Mammary epithelial cell (primary cell): ENCODE data around the gene CLEC11A.

Experiments used
- CTCF ChIP-seq, 2 donors: IDR thresholded peaks in 1 of 2; conservative IDR thresholded peaks in 1 of 2; 2 replicates each; pipeline ENCODE4 v1.5.1; 2011 to 2012; ENCODE audit warnings: inconsistent platforms in 2 of 2, low read length in 2 of 2, mild to moderate bottlenecking in 2 of 2, control low read depth in 1 of 2, low read depth in 1 of 2; ENCODE audit not compliant: insufficient read depth in 1 of 2; ENCODE audit errors: extremely low read depth in 1 of 2
- EZH2 ChIP-seq: IDR thresholded peaks from 2 replicates; pipeline ENCODE4 v1.6.1; 2012; ENCODE audit warnings: low read length, inconsistent platforms, borderline replicate concordance

GRCh38 chr19:50703915-50704796 lies 19.0 kb upstream of the CLEC11A start:
- peak; percentile 3 to 21 for TF ChIP-seq CTCF (conservative IDR thresholded peaks at IDR 0.05 in 1 of 2, IDR thresholded peaks at IDR 0.05 in 1 of 2; ENCODE audit: extremely low read depth in 1 of 2, insufficient read depth in 1 of 2, low read depth in 1 of 2, low read length in 2 of 2)
- TF ChIP-seq EZH2, result peak; percentile 22
